Keratinocyte (primary cell): Measurements from ENCODE around the gene THTPA. TPM values are rescaled to one million over a fixed set of nuclear protein-coding genes. Genes with fewer than 3 reads are reported as not detected.

Source experiments
- DNase-seq: peaks from one replicate; pipeline ENCODE4 v3.0.0-alpha.2; 2011; ENCODE audit warnings: low read depth, missing footprints, low spot score
- FAIRE-seq: peaks from 2 replicates; lab custom pipeline; 2011; peaks lifted over from hg19 to GRCh38; lab: Jason Lieb, UNC
- H2AFZ ChIP-seq: 2 replicates; pipeline ENCODE4 v1.6.0; 2012; ENCODE audit warnings: low read length, control low read depth, inconsistent platforms; ENCODE audit not compliant: control insufficient read depth
- H3K27ac ChIP-seq: 2 replicates; pipeline ENCODE4 v1.5.1; 2011; ENCODE audit warnings: low read length; ENCODE audit not compliant: control insufficient read depth, insufficient read depth
- H3K27me3 ChIP-seq: 3 replicates; pipeline ENCODE4 v1.6.0; 2011; ENCODE audit warnings: low read length; ENCODE audit not compliant: control insufficient read depth, insufficient read depth; ENCODE audit errors: extremely low read depth
- H3K36me3 ChIP-seq, 2 experiments: 2 replicates in 1 of 2; 3 replicates in 1 of 2; pipeline ENCODE4 v1.5.1; 2011; ENCODE audit warnings: low read length in 2 of 2, mild to moderate bottlenecking in 1 of 2; ENCODE audit not compliant: control insufficient read depth in 2 of 2, insufficient read depth in 2 of 2; ENCODE audit errors: extremely low read depth in 1 of 2
- H3K4me1 ChIP-seq: 3 replicates; pipeline ENCODE4 v1.5.1; 2011; ENCODE audit warnings: low read length; ENCODE audit not compliant: control insufficient read depth, insufficient read depth; ENCODE audit errors: extremely low read depth
- H3K4me2 ChIP-seq: 3 replicates; pipeline ENCODE4 v1.6.0; 2011; ENCODE audit warnings: low read depth, low read length; ENCODE audit not compliant: control insufficient read depth, insufficient read depth; ENCODE audit errors: extremely low read depth
- H3K4me3 ChIP-seq, 3 experiments: fragments of 200-600 bp in 1 of 3; sonication (generic) in 1 of 3; 2 replicates in 2 of 3; 3 replicates in 1 of 3; pipeline ENCODE4 v1.5.1; 2011 to 2016; ENCODE audit warnings: low read length in 3 of 3, mild to moderate bottlenecking in 3 of 3, control low read depth in 2 of 3, inconsistent platforms in 1 of 3, low read depth in 1 of 3, mixed read lengths in 1 of 3, mixed run types in 1 of 3, moderate library complexity in 1 of 3; ENCODE audit not compliant: control insufficient read depth in 2 of 3, insufficient read depth in 2 of 3; ENCODE audit errors: extremely low read depth in 1 of 3
- H3K79me2 ChIP-seq: 2 replicates; pipeline ENCODE4 v1.6.0; 2012; ENCODE audit warnings: low read length; ENCODE audit not compliant: control insufficient read depth, insufficient read depth
- H3K9ac ChIP-seq: 3 replicates; pipeline ENCODE4 v1.6.0; 2011; ENCODE audit warnings: low read length; ENCODE audit not compliant: control insufficient read depth, insufficient read depth; ENCODE audit errors: extremely low read depth
- H3K9me1 ChIP-seq: 3 replicates; pipeline ENCODE4 v1.6.0; 2011; ENCODE audit warnings: low read length; ENCODE audit not compliant: control insufficient read depth, insufficient read depth; ENCODE audit errors: extremely low read depth
- H3K9me3 ChIP-seq: 2 replicates; pipeline ENCODE4 v1.5.1; 2012; ENCODE audit warnings: low read depth, low read length; ENCODE audit not compliant: control insufficient read depth
- H4K20me1 ChIP-seq: 3 replicates; pipeline ENCODE4 v1.6.0; 2011; ENCODE audit warnings: low read length; ENCODE audit not compliant: control insufficient read depth, insufficient read depth; ENCODE audit errors: extremely low read depth
- EZH2 ChIP-seq: IDR thresholded peaks from one replicate; pipeline ENCODE4 v1.6.1; 2012; ENCODE audit warnings: inconsistent platforms, mild to moderate bottlenecking, low read length, moderate library complexity
- dilution Hi-C: fragments of 300-500 bp; cut with MboI; formaldehyde crosslinking; loops from one replicate; pipeline ENCODE4 v1.7.0; 2020; ENCODE audit warnings: low sequenced_read_pairs; ENCODE audit not compliant: extremely low pct_ligation_motif_present
- polyA plus RNA-seq, 5 experiments: library from polyadenylated mRNA; depleted of rRNA in 3 of 5; stranded (reverse) in 3 of 5; stranded (forward) in 1 of 5; unstranded in 1 of 5; fragments of >200 nt; gene quantifications; 1 replicate in 1 of 5; 2 replicates in 3 of 5; 3 replicates in 1 of 5; pipeline versions ENCODE4 v1.2.1 to v1.2.3, GENCODE V29; 2011 to 2012; ENCODE audit warnings: missing spikeins in 2 of 5, low read depth in 1 of 5, low replicate concordance in 1 of 5
- TF ChIP-seq, protein P1 (sequence below), 3 experiments: IDR thresholded peaks in 1 of 3; conservative IDR thresholded peaks in 1 of 3; optimal IDR thresholded peaks in 1 of 3; 2 replicates in 2 of 3; 3 replicates in 1 of 3; pipeline versions ENCODE3 to v1.5.1; 2011; ENCODE audit warnings: low read length in 3 of 3, mild to moderate bottlenecking in 3 of 3, moderate library complexity in 2 of 3, control low read depth in 1 of 3, inconsistent platforms in 1 of 3; ENCODE audit not compliant: insufficient read depth in 2 of 3; ENCODE audit errors: extremely low read depth in 1 of 3

THTPA gene
- polyA plus RNA-seq, 1 donor (not counting 4 experiments of a cell fraction or from before 2014, with no cell fraction given), result 3.2 TPM

DNA sequence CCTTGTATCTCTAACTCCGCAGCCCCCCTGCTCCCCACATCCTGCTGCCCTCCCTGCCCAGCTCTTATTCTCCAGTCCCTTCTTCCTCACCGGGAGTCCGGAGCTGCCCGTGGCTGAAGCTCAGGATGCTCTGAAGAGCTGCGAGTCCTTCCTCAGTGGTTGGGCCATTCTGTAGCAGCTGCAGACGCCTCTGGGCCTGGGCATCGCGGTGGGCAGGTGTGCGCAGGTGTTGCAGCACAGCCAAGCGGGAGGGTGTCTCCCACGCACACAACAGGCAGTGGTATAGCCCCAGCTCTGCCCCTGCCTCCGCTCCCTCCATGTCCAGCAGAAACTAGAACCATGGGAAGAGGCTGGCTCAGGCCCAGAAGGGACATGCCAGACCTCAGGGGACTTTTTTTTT is 24.7 kb upstream of the THTPA start:
- dilution Hi-C loops, result no loop called here
- Histone ChIP-seq H3K9me3 (no peaks in the 10 kb centered on the region), H3K4me3 (no peak overlapping the region), H2AFZ (no peak overlapping the region), H3K27me3 (no peaks in the 10 kb centered on the region), H3K36me3 (peaks cover 0 to 1% of the 10 kb centered on the region in 2 experiments), H4K20me1 (no peaks in the 10 kb centered on the region), H3K4me1 (no peaks in the 10 kb centered on the region), H3K9ac (no peak overlapping the region), H3K4me2 (no peak overlapping the region), H3K27ac (no peak overlapping the region), H3K79me2 (no peaks in the 10 kb centered on the region), H3K9me1 (no peaks in the 10 kb centered on the region)
- no peak for FAIRE-seq
- TF ChIP-seq EZH2, result no peak
- TF ChIP-seq, protein P1, sequence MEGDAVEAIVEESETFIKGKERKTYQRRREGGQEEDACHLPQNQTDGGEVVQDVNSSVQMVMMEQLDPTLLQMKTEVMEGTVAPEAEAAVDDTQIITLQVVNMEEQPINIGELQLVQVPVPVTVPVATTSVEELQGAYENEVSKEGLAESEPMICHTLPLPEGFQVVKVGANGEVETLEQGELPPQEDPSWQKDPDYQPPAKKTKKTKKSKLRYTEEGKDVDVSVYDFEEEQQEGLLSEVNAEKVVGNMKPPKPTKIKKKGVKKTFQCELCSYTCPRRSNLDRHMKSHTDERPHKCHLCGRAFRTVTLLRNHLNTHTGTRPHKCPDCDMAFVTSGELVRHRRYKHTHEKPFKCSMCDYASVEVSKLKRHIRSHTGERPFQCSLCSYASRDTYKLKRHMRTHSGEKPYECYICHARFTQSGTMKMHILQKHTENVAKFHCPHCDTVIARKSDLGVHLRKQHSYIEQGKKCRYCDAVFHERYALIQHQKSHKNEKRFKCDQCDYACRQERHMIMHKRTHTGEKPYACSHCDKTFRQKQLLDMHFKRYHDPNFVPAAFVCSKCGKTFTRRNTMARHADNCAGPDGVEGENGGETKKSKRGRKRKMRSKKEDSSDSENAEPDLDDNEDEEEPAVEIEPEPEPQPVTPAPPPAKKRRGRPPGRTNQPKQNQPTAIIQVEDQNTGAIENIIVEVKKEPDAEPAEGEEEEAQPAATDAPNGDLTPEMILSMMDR (optimal IDR thresholded peaks at IDR 0.05 in 1 of 3, IDR thresholded peaks at IDR 0.05 in 1 of 3, conservative IDR thresholded peaks at IDR 0.05 in 1 of 3; ENCODE audit: extremely low read depth in 1 of 3, insufficient read depth in 2 of 3, low read length in 3 of 3), result no peak
- DNase-seq, result no peak

DNA sequence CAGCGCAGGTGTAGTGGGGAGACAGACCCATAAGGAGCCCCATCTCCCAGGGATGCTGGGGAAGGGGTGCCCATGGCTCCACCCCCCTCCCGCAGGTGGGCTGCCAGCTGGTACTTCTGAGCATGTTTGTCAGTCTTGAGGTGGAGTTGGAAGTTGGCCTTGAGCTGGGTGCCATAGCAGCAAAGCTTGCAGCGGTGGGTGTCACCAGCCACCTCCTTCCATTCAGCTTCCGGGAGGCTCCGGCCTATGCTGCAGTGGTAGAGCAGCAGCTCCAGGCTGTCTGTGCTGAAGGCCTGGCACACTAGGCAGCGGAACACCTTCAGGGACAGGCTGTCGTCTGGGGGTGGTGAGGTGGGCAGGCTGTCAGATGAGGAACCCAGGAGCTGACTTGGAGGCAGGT is 23.4 kb upstream of the THTPA start:
- TF ChIP-seq, protein P1 (optimal IDR thresholded peaks at IDR 0.05 in 1 of 3, IDR thresholded peaks at IDR 0.05 in 1 of 3, conservative IDR thresholded peaks at IDR 0.05 in 1 of 3; ENCODE audit: extremely low read depth in 1 of 3, insufficient read depth in 2 of 3, low read length in 3 of 3), result no peak
- no peak for TF ChIP-seq EZH2
- no peak for FAIRE-seq
- Histone ChIP-seq H3K9me3 (no peaks in the 10 kb centered on the region), H4K20me1 (no peaks in the 10 kb centered on the region), H3K36me3 (peaks cover 0 to under 1% of the 10 kb centered on the region in 2 experiments), H2AFZ (no peak overlapping the region), H3K9me1 (no peaks in the 10 kb centered on the region), H3K4me2 (no peak overlapping the region), H3K27me3 (no peaks in the 10 kb centered on the region), H3K9ac (no peak overlapping the region), H3K4me1 (no peaks in the 10 kb centered on the region), H3K4me3 (no peak overlapping the region), H3K79me2 (no peaks in the 10 kb centered on the region), H3K27ac (no peak overlapping the region)
- dilution Hi-C loops, result no loop called here
- DNase-seq, result no peak
